Lung (tissue), 12 donors: ENCODE measurements around the gene IFNA21. TPM values are rescaled to one million over a fixed set of nuclear protein-coding genes. Genes with fewer than 3 reads are reported as not detected.
"Not testable (repeated sequence)": the region's sequence is repeated elsewhere in the genome, so short reads cannot be mapped to it uniquely, and the experiment has no call there.

ENCODE experiments used
- ATAC-seq: fragments of 200-7000 bp; cut with Tn5 transposase; one replicate; pipeline ENCODE4 v1.9.1; 2020; ENCODE audit warnings: moderate number of reproducible peaks; ENCODE audit not compliant: insufficient read depth, low FRiP score
- DNase-seq, 3 donors: peaks; one replicate each; pipeline ENCODE4 v3.0.0-alpha.2; 2013 to 2017
- H3K27ac ChIP-seq, 2 donors: one replicate each; pipeline ENCODE4 v1.5.1; 2013; ENCODE audit warnings: mild to moderate bottlenecking in 2 of 2, moderate library complexity in 2 of 2, control low read depth in 1 of 2, inconsistent platforms in 1 of 2, low read depth in 1 of 2, low read length in 1 of 2
- H3K27me3 ChIP-seq, 3 donors: one replicate each; pipeline ENCODE4 v1.5.1; 2013; ENCODE audit warnings: low read length in 2 of 3; ENCODE audit not compliant: control insufficient read depth in 3 of 3, insufficient read depth in 3 of 3
- H3K36me3 ChIP-seq, 4 donors: one replicate each; pipeline ENCODE4 v1.5.1; 2013; ENCODE audit warnings: low read length in 4 of 4, mild to moderate bottlenecking in 1 of 4, moderate library complexity in 1 of 4; ENCODE audit not compliant: control insufficient read depth in 4 of 4, insufficient read depth in 4 of 4
- H3K4me1 ChIP-seq, 5 donors: one replicate each; pipeline ENCODE4 v1.5.1; 2013; ENCODE audit warnings: low read length in 5 of 5, mild to moderate bottlenecking in 2 of 5, moderate library complexity in 1 of 5; ENCODE audit not compliant: control insufficient read depth in 5 of 5, insufficient read depth in 5 of 5
- H3K4me3 ChIP-seq: one replicate; pipeline ENCODE4 v1.5.1; 2013; ENCODE audit warnings: mild to moderate bottlenecking, control low read depth, moderate library complexity
- H3K9ac ChIP-seq, 2 donors: one replicate each; pipeline ENCODE4 v1.5.1; 2013; ENCODE audit warnings: low read length in 2 of 2, control low read depth in 1 of 2; ENCODE audit not compliant: insufficient read depth in 1 of 2
- H3K9me3 ChIP-seq, 4 donors: one replicate each; pipeline ENCODE4 v1.5.1; 2013; ENCODE audit warnings: low read length in 3 of 4, mild to moderate bottlenecking in 1 of 4, moderate library complexity in 1 of 4; ENCODE audit not compliant: control insufficient read depth in 4 of 4, insufficient read depth in 3 of 4
- WGBS, 2 donors: extraction: QIAGEN DNeasy Blood & Tissue Kit; methylation state at CpG; one replicate each; pipeline ENCODE4 v1.1.7; 2013; 5-methylcytosine and 5-hydroxymethylcytosine counted together
- polyA plus RNA-seq, 2 donors: library from polyadenylated mRNA; stranded (reverse); fragments of 200-250 nt; gene quantifications; one replicate each; pipeline ENCODE4 v1.2.1, GENCODE V29; 2013
- total RNA-seq, 2 donors: library from RNA; depleted of rRNA in 1 of 2; stranded (reverse); fragments of >200 nt in 1 of 2; gene quantifications; one replicate each; pipeline ENCODE4 v1.2.1, GENCODE V29; 2014 to 2021
- TF ChIP-seq, protein P1 (sequence below): IDR thresholded peaks from 2 replicates; pipeline ENCODE4 v1.5.1; 2012; ENCODE audit warnings: mild to moderate bottlenecking; ENCODE audit errors: control extremely low read depth, extremely low read depth
- donor health status: control.
- donor health status: control.
- donor health status: Bipolar disorder and iron deficiency.
- donor health status: healthy.
- donor health status: DM: yes; HTN: yes; CAD: no.

The IFNA21 gene
- total and polyA plus RNA-seq, 4 donors: not detected

DNA sequence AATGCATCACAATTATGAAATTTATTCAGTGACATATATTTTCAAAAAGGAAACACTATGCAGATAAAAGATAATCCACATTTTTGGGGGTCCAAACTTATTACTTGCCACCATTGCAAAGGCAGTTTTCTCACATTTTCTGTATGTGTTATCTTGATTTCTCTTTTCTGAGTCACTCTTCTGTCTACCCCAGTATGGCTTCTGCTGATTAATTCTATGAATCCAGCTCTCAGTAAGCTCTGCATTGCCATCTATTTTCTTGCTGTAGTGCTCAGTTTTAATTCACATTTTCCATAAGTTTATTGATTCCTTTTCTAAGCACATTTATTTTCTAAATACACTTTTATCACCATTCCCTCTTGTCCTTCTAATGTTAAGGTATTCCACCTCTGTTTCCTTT is 38.7 kb upstream of the IFNA21 start:
- no peaks in the 10 kb centered on the region for H3K27me3 ChIP-seq
- ATAC-seq: no peak

DNA sequence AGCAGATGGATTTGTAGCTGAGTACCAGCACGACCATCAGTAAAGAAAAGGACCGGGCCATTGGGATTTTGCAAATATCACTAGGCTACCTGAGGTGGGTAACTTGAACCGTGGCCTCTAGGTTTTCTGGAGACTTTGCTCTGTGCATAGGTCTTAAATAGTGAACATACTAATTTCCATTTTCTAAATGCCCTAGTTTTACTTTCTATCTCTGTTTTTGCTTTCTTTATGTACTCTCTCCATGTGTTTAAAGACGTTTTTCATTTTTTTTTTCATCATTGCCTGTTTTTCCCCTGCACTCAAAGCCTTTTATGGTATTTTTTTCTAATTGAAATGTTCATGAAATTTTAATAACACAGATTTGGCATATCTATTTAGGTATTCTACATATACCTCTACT is 35.6 kb upstream of the IFNA21 start, which contains the start of gene IFNA7:
Gene IFNA7, minus strand, starts transcription at position 101 of the 400 bp plus-strand sequence. Its CDS starts 40 bp downstream, at position 61.
- H3K9me3 ChIP-seq, H3K36me3 ChIP-seq, H3K27me3 ChIP-seq, H3K4me3 ChIP-seq, H3K27ac ChIP-seq, DNase-seq, H3K9ac ChIP-seq, H3K4me1 ChIP-seq, ATAC-seq: not testable (repeated sequence)
- WGBS, 2 donors: 71 to 85% methylated on average over 4 of the region's 4 CpGs

More for the DNA sequence above, 38.7 kb upstream of the IFNA21 start:
- Histone ChIP-seq H3K27ac (no peak overlapping the region), H3K4me3 (no peak overlapping the region), H3K36me3 (no peaks in the 10 kb centered on the region), H3K4me1 (no peaks in the 10 kb centered on the region), H3K9me3 (no peaks in the 10 kb centered on the region), H3K9ac (no peak overlapping the region)
- DNase-seq: no peak
- TF ChIP-seq, protein P1, sequence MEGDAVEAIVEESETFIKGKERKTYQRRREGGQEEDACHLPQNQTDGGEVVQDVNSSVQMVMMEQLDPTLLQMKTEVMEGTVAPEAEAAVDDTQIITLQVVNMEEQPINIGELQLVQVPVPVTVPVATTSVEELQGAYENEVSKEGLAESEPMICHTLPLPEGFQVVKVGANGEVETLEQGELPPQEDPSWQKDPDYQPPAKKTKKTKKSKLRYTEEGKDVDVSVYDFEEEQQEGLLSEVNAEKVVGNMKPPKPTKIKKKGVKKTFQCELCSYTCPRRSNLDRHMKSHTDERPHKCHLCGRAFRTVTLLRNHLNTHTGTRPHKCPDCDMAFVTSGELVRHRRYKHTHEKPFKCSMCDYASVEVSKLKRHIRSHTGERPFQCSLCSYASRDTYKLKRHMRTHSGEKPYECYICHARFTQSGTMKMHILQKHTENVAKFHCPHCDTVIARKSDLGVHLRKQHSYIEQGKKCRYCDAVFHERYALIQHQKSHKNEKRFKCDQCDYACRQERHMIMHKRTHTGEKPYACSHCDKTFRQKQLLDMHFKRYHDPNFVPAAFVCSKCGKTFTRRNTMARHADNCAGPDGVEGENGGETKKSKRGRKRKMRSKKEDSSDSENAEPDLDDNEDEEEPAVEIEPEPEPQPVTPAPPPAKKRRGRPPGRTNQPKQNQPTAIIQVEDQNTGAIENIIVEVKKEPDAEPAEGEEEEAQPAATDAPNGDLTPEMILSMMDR: no peak

DNA sequence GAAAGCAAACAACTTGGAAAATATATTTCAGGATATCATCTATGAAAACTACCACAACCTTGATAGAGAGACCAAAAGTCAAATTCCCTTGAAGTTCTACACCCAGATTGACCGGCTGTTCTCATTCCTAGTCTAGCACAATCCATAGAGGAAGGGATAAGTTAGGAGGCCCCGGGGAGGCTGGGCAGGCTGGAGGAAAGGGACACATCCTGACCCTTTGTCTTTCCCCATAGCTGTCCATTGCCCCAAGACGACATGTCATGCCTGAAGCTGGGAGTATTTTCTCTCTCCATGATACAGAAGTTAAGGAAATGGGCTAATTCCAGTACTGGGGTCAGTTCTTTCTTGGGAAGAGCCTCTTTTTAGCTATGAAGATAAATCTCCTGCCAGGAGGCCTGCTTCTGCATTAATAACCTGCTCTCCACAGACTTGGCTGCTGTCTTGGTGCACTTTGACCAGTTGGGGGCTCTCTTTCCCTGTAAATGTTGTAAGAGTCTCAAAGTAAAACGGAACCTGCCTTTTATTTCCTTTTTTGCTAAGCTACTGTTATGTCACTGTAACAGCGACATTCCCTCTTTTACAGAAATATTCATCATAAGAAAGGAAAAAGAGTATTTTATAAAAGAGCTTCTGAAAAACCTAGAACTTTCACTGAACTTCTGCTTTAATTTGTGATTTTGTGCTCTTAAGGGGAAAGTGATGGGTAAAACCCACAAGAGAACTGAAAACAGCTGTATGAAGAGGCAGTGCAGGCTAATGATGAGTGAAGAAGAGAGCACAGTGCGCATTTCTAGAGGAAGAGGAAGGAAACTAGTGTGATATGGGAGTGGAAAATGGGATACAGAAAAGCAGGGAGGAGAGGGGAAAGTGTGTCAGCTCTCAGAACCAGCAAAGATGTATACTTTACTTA is 28.7 kb upstream of the IFNA21 start:
- H3K9ac ChIP-seq, H3K27ac ChIP-seq, H3K36me3 ChIP-seq, H3K27me3 ChIP-seq, H3K4me1 ChIP-seq, H3K9me3 ChIP-seq, H3K4me3 ChIP-seq: not testable (repeated sequence)
- TF ChIP-seq, protein P1: peak; percentile 18
- WGBS, 2 donors: 38 to 40% methylated on average over 6 of the region's 6 CpGs
- ATAC-seq (peak; percentile 64), DNase-seq (peak in 2 of 3 donors; percentile 5 to 19)

DNA sequence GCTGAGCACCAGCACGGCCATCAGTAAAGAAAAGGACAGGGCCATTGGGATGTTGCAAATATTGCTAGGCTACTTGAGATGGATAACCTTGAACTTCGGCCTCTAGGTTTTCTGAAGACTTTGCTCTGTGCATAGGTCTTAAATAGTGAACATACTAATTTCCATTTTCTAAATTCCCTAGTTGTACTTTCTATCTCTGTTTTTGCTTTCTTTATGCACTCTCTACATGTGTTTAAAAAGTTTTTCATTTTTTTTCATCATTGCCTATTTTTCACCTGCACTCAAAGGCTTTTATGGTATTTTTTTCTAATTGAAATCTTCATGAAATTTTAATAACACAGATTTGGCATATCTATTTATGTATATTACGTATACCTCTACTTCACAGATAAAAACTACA is 21.0 kb upstream of the IFNA21 start, which contains the start of gene IFNA4:
Gene IFNA4, minus strand, starts transcription at position 101 of the 400 bp plus-strand sequence. Its CDS starts 56 bp downstream, at position 45.
- not testable (repeated sequence) for DNase-seq, H3K4me3 ChIP-seq, H3K27ac ChIP-seq, H3K9ac ChIP-seq, H3K9me3 ChIP-seq, H3K4me1 ChIP-seq, ATAC-seq, H3K36me3 ChIP-seq, H3K27me3 ChIP-seq
- WGBS, 2 donors: 89 to 95% methylated on average over 3 of the region's 3 CpGs
